KG1 (cell line): ENCODE results near the gene TEX48.

Experiments
- DNase-seq: peaks from one replicate; lab custom pipeline; 2025; lab: John Stamatoyannopoulos, UW

TEX48 gene

GRCh38 chr9:114621561-114621960, 60.4 kb downstream of the TEX48 start:
- DNase-seq: no peak

- no peak for DNase-seq
Measured at GRCh38 chr9:114619191-114619761, 62.7 kb downstream of the TEX48 start.

- peak; percentile 88 for DNase-seq
Measured at GRCh38 chr9:114616684-114617520, 65.1 kb downstream of the TEX48 start.
